ENCODE measurements around the gene CHGA. TPM values are rescaled to one million over a fixed set of nuclear protein-coding genes. Genes with fewer than 3 reads are reported as not detected.

The CHGA gene
- total RNA-seq, 4 donors from 2014 or later = 0.55 TPM; not detected in 3

DNA sequence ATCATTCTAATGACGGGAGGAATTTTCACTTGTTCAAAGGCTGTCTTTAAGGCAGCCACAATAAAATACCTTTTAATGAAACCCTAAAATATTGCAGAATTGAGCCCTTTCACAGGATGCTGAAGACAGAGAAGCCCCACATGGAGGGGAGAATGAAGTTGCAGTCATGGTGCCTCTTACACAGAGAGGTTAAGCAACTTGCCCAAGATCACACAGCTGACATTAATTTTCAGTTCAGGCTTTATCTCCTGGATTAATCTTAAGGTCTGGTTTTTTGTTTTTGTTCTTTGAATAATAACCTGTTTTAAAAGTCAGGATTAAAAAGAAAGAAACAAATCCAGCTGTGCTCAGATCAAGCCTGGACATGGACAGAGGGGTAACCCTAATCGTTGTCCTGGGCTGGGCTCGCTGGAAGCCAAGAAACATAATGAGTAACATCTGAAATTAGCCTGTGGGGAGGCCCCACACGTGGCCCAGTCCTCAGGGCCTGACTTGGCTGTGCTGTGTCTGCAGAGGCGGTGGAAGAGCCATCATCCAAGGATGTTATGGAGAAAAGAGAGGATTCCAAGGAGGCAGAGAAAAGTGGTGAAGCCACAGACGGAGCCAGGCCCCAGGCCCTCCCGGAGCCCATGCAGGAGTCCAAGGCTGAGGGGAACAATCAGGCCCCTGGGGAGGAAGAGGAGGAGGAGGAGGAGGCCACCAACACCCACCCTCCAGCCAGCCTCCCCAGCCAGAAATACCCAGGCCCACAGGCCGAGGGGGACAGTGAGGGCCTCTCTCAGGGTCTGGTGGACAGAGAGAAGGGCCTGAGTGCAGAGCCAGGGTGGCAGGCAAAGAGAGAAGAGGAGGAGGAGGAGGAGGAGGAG, 8.0 kb downstream of the CHGA start:
- H3K9me3 ChIP-seq = no peaks in the 10 kb centered on the region
- TF ChIP-seq POLR2A (IDR thresholded peaks at IDR 0.05) = no peak
- TF ChIP-seq, protein P1, sequence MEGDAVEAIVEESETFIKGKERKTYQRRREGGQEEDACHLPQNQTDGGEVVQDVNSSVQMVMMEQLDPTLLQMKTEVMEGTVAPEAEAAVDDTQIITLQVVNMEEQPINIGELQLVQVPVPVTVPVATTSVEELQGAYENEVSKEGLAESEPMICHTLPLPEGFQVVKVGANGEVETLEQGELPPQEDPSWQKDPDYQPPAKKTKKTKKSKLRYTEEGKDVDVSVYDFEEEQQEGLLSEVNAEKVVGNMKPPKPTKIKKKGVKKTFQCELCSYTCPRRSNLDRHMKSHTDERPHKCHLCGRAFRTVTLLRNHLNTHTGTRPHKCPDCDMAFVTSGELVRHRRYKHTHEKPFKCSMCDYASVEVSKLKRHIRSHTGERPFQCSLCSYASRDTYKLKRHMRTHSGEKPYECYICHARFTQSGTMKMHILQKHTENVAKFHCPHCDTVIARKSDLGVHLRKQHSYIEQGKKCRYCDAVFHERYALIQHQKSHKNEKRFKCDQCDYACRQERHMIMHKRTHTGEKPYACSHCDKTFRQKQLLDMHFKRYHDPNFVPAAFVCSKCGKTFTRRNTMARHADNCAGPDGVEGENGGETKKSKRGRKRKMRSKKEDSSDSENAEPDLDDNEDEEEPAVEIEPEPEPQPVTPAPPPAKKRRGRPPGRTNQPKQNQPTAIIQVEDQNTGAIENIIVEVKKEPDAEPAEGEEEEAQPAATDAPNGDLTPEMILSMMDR (IDR thresholded peaks at IDR 0.05) = no peak
- TF ChIP-seq EP300 (IDR thresholded peaks at IDR 0.05) = no peak
- no peak for TF ChIP-seq POLR2AphosphoS5 (IDR thresholded peaks at IDR 0.05)
- 37% methylated on average over 8 of the region's 8 CpGs for WGBS
- no peak for DNase-seq (ENCODE audit: low spot score in 2 of 2)
- H3K4me3 ChIP-seq = no peak overlapping the region
- H3K27ac ChIP-seq = no peak overlapping the region
- no peaks in the 10 kb centered on the region for H3K36me3 ChIP-seq
- H3K4me1 ChIP-seq = peaks cover 19% of the 10 kb centered on the region
- no peaks in the 10 kb centered on the region for H3K27me3 ChIP-seq

DNA sequence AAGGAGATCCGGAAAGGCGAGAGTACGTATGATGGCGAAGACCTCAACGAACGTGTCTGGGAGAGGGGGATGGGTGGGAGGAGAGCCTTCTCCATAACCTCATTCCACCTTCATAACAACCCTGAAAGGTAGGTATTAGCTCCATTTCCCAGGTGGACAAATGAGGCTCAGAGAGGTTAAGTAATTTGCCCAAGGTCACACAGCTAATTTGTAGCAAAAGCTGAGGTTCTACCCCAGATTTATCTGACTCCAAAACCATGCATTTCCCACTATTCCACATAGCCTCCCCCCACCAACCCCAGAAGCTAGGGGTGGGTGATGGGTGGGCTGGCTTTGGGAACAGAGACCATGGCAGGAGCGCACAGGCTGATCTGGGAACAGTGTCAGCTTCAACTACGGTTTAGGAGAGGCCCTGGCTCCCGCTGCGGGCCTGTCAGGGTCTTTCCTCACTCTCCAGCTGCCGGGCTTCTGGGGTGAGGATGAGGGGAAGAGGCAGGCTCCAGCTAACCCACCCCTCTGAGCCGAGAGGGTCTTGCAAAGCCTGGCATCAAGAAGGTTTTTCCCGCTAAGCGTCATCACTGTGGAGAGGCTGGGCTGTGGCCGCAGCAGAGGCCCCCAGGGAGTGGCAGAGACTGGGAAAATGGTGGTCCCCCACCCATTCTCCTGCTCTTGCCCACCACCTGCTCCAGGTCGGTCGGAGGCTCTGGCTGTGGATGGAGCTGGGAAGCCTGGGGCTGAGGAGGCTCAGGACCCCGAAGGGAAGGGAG, 8.9 kb downstream of the CHGA start:
- H3K9me3 ChIP-seq = no peaks in the 10 kb centered on the region
- no peaks in the 10 kb centered on the region for H3K27me3 ChIP-seq
- no peak for DNase-seq (ENCODE audit: low spot score in 2 of 2)
- 92% methylated on average over 10 of the region's 18 CpGs for WGBS
- no peak overlapping the region for H3K4me3 ChIP-seq
- no peak overlapping the region for H3K27ac ChIP-seq
- no peaks in the 10 kb centered on the region for H3K36me3 ChIP-seq
- TF ChIP-seq, protein P1 (IDR thresholded peaks at IDR 0.05) = no peak
- TF ChIP-seq EP300 (IDR thresholded peaks at IDR 0.05) (no peak), POLR2A (IDR thresholded peaks at IDR 0.05) (no peak), POLR2AphosphoS5 (IDR thresholded peaks at IDR 0.05) (no peak)
- H3K4me1 ChIP-seq = peaks cover 10% of the 10 kb centered on the region

DNA sequence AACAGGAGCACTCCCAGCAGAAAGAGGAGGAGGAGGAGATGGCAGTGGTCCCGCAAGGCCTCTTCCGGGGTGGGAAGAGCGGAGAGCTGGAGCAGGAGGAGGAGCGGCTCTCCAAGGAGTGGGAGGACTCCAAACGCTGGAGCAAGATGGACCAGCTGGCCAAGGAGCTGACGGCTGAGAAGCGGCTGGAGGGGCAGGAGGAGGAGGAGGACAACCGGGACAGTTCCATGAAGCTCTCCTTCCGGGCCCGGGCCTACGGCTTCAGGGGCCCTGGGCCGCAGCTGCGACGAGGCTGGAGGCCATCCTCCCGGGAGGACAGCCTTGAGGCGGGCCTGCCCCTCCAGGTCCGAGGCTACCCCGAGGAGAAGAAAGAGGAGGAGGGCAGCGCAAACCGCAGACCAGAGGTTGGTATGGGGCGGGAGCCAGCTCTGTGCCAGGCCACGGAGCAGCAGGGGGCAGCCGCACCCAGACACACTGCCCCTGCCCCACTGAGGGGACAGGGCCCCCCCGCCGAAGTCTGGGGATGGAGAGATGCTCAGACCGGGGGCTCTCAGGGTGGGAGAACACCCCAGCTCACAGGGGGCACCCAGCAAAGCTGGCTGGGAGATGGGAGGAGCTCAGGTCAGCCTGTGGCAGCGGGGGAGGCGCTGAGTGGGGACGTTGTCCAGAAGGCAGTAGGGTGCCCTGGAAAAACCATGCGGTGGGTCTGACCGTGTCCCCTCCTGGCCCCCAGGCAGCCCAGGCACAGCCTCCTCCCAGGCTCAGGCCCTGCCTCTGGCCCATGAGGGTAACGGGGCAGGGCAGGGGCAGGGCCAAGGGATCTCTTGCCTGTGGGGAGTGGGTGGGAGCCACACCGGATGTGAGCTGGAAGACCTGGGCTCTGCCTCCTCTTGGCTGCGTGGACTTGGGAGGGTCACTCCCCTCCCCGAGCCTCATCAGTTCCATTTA, 9.8 kb downstream of the CHGA start:
- TF ChIP-seq POLR2AphosphoS5 (IDR thresholded peaks at IDR 0.05) = no peak
- TF ChIP-seq, protein P1 (IDR thresholded peaks at IDR 0.05) = no peak
- TF ChIP-seq POLR2A (IDR thresholded peaks at IDR 0.05) = no peak
- no peak for TF ChIP-seq EP300 (IDR thresholded peaks at IDR 0.05)
- H3K27me3 ChIP-seq = no peaks in the 10 kb centered on the region
- no peaks in the 10 kb centered on the region for H3K36me3 ChIP-seq
- no peaks in the 10 kb centered on the region for H3K9me3 ChIP-seq
- no peak for DNase-seq (ENCODE audit: low spot score in 2 of 2)
- 81% methylated on average over 33 of the region's 35 CpGs for WGBS
- H3K4me3 ChIP-seq = no peak overlapping the region
- no peak overlapping the region for H3K27ac ChIP-seq
- peaks cover 8% of the 10 kb centered on the region for H3K4me1 ChIP-seq

GRCh38 chr14:92933481-92933880, 10.5 kb downstream of the CHGA start:
- Histone ChIP-seq H3K27me3 (no peaks in the 10 kb centered on the region), H3K9me3 (no peaks in the 10 kb centered on the region), H3K4me1 (peaks cover 10% of the 10 kb centered on the region), H3K36me3 (no peaks in the 10 kb centered on the region), H3K4me3 (no peak overlapping the region), H3K27ac (no peak overlapping the region)
- DNase-seq (ENCODE audit: low spot score in 2 of 2) = no peak
- TF ChIP-seq EP300 (IDR thresholded peaks at IDR 0.05) (no peak), POLR2A (IDR thresholded peaks at IDR 0.05) (no peak), POLR2AphosphoS5 (IDR thresholded peaks at IDR 0.05) (no peak)
- TF ChIP-seq, protein P1 (IDR thresholded peaks at IDR 0.05) = no peak
- 79% methylated on average over 7 of the region's 8 CpGs for WGBS
